ENCODE data around the gene EIF4B.

Gene EIF4B

GRCh38 chr12:53057816-53058500 is 51.7 kb downstream of the EIF4B start:
- no peaks in the 10 kb centered on the region for H3K36me3 ChIP-seq (ENCODE audit: control insufficient read depth in 4 of 4, insufficient read depth in 4 of 4, low read length in 3 of 4)
- no peak for DNase-seq
- no peaks in the 10 kb centered on the region for H3K27me3 ChIP-seq (replicated peaks in 2 of 5; ENCODE audit: control insufficient read depth in 4 of 5, insufficient read depth in 5 of 5, low read length in 4 of 5)
- ChIA-PET POLR2A (no interaction called here), CTCF (interaction anchor here (1.0 to 4.2 kb wide), 6 partner anchors 9 to 103 kb away, joined by 3 to 23 read pairs (median 4); no protein-coding TSS in a partner anchor)
- no peak overlapping the region for H3K4me3 ChIP-seq (ENCODE audit: control insufficient read depth in 1 of 7, extremely low read depth in 1 of 7, insufficient read depth in 4 of 7, low read depth in 2 of 7, low read length in 6 of 7)
- no peak overlapping the region for H3K27ac ChIP-seq (ENCODE audit: insufficient read depth in 1 of 2, low read depth in 1 of 2, low read length in 2 of 2, poor library complexity in 1 of 2, severe bottlenecking in 2 of 2)
- H3K9me3 ChIP-seq (ENCODE audit: control extremely low read depth in 1 of 5, control insufficient read depth in 4 of 5, insufficient read depth in 2 of 5, low read depth in 1 of 5, low read length in 4 of 5), result no peaks in the 10 kb centered on the region
- 98% methylated on average over 13 of the region's 13 CpGs for WGBS (ENCODE audit: insufficient coverage)
- peaks cover 0 to 12% (median 8%) of the 10 kb centered on the region in 4 experiments for H3K4me1 ChIP-seq (ENCODE audit: control extremely low read depth in 1 of 4, control insufficient read depth in 4 of 4, insufficient read depth in 4 of 4, low read length in 3 of 4)

DNA sequence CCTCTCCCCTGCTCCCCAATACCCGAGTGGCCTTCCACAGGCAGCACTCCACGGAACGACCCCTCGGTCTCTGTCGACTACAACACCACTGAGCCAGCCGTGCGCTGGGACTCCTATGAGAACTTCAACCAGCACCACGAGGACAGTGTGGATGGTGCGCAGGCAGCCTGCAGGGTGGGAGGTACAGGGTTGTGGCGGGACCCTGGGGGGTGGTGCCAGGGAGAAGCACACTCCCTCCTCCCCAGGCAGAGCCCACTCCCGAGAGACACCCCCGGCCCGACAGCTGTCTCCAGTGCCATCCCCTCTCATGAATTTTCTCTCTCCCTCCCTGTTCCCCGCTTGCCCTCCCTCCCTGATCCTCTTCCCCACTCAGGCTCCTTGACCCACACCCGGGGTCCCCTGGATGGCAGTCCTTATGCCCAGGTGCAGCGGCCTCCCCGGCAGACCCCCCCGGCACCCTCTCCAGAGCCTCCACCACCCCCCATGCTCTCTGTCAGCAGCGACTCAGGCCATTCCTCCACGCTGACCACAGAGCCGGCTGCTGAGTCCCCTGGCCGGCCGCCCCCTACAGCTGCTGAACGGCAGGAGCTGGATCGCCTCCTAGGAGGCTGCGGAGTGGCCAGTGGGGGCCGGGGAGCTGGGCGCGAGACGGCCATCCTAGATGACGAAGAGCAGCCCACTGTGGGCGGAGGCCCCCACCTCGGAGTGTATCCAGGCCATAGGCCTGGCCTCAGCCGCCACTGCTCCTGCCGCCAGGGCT is 52.6 kb downstream of the EIF4B start:
- no peaks in the 10 kb centered on the region for H3K27me3 ChIP-seq (replicated peaks in 2 of 5; ENCODE audit: control insufficient read depth in 4 of 5, insufficient read depth in 5 of 5, low read length in 4 of 5)
- H3K9me3 ChIP-seq (ENCODE audit: control extremely low read depth in 1 of 5, control insufficient read depth in 4 of 5, insufficient read depth in 2 of 5, low read depth in 1 of 5, low read length in 4 of 5), result no peaks in the 10 kb centered on the region
- ChIA-PET CTCF (interaction anchor here (0.7 to 2.0 kb wide), 3 partner anchors 8 to 25 kb away, joined by 3 to 11 read pairs (median 5); no protein-coding TSS in a partner anchor), POLR2A (no interaction called here)
- peaks cover 0 to 2% (median under 1%) of the 10 kb centered on the region in 4 experiments for H3K36me3 ChIP-seq (ENCODE audit: control insufficient read depth in 4 of 4, insufficient read depth in 4 of 4, low read length in 3 of 4)
- H3K4me3 ChIP-seq (ENCODE audit: control insufficient read depth in 1 of 7, extremely low read depth in 1 of 7, insufficient read depth in 4 of 7, low read depth in 2 of 7, low read length in 6 of 7), result no peak overlapping the region
- H3K27ac ChIP-seq (ENCODE audit: insufficient read depth in 1 of 2, low read depth in 1 of 2, low read length in 2 of 2, poor library complexity in 1 of 2, severe bottlenecking in 2 of 2), result no peak overlapping the region
- H3K4me1 ChIP-seq (ENCODE audit: control extremely low read depth in 1 of 4, control insufficient read depth in 4 of 4, insufficient read depth in 4 of 4, low read length in 3 of 4), result peaks cover 0 to 6% (median 4%) of the 10 kb centered on the region in 4 experiments
- no peak for DNase-seq
- 93% methylated on average over 28 of the region's 35 CpGs for whole genome bisulfite sequencing (ENCODE audit: insufficient coverage)

- H3K27ac ChIP-seq (ENCODE audit: insufficient read depth in 1 of 2, low read depth in 1 of 2, low read length in 2 of 2, poor library complexity in 1 of 2, severe bottlenecking in 2 of 2), result no peak overlapping the region
- POLR2A ChIA-PET, result no interaction called here
These were observed 53.3 kb downstream of the EIF4B start for GRCh38 chr12:53059434-53060063.

DNA sequence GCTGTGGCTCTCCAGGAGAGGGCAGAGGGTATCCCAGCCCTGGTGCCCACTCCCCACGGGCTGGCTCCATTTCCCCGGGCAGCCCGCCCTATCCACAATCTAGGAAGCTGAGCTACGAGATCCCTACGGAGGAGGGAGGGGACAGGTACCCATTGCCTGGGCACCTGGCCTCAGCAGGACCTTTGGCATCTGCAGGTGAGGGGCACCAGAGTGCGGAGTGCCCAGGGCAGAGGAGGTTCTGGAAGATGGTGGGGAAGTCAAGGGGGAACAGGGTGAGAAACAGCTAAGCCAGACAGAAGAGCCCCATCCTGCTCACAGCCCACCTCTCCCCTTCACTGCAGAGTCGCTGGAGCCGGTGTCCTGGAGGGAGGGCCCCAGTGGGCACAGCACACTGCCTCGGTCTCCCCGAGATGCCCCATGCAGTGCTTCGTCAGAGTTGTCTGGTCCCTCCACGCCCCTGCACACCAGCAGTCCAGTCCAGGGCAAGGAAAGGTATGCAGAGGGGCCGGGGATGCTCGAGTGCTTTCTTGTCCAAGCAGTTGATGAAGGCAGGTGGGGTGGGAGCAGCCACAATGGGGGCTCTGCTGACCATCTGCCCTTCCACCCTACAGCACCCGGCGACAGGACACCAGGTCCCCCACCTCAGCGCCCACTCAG is 53.9 kb downstream of the EIF4B start:
- peaks cover 0 to 13% (median 5%) of the 10 kb centered on the region in 4 experiments for H3K36me3 ChIP-seq (ENCODE audit: control insufficient read depth in 4 of 4, insufficient read depth in 4 of 4, low read length in 3 of 4)
- ChIA-PET POLR2A (no interaction called here), CTCF (interaction anchor here (0.7 to 17.4 kb wide), 4 partner anchors 9 to 37 kb away, joined by 3 to 361 read pairs (median 4); partner anchors contain the start of genes IGFBP6 and SOAT2)
- H3K9me3 ChIP-seq (ENCODE audit: control extremely low read depth in 1 of 5, control insufficient read depth in 4 of 5, insufficient read depth in 2 of 5, low read depth in 1 of 5, low read length in 4 of 5), result no peaks in the 10 kb centered on the region
- H3K4me1 ChIP-seq (ENCODE audit: control extremely low read depth in 1 of 4, control insufficient read depth in 4 of 4, insufficient read depth in 4 of 4, low read length in 3 of 4), result no peaks in the 10 kb centered on the region
- DNase-seq, result no peak
- WGBS (ENCODE audit: insufficient coverage), result 94% methylated on average over 12 of the region's 17 CpGs
- H3K27me3 ChIP-seq (replicated peaks in 2 of 5; ENCODE audit: control insufficient read depth in 4 of 5, insufficient read depth in 5 of 5, low read length in 4 of 5), result no peaks in the 10 kb centered on the region
- no peak overlapping the region for H3K4me3 ChIP-seq (ENCODE audit: control insufficient read depth in 1 of 7, extremely low read depth in 1 of 7, insufficient read depth in 4 of 7, low read depth in 2 of 7, low read length in 6 of 7)
- no peak overlapping the region for H3K27ac ChIP-seq (ENCODE audit: insufficient read depth in 1 of 2, low read depth in 1 of 2, low read length in 2 of 2, poor library complexity in 1 of 2, severe bottlenecking in 2 of 2)

More at GRCh38 chr12:53059434-53060063, 53.3 kb downstream of the EIF4B start:
- Histone ChIP-seq H3K9me3 (ENCODE audit: control extremely low read depth in 1 of 5, control insufficient read depth in 4 of 5, insufficient read depth in 2 of 5, low read depth in 1 of 5, low read length in 4 of 5) (no peaks in the 10 kb centered on the region), H3K36me3 (ENCODE audit: control insufficient read depth in 4 of 4, insufficient read depth in 4 of 4, low read length in 3 of 4) (peaks cover 0 to 8% (median 3%) of the 10 kb centered on the region in 4 experiments), H3K4me1 (ENCODE audit: control extremely low read depth in 1 of 4, control insufficient read depth in 4 of 4, insufficient read depth in 4 of 4, low read length in 3 of 4) (peaks cover 0 to 1% (median under 1%) of the 10 kb centered on the region in 4 experiments), H3K4me3 (ENCODE audit: control insufficient read depth in 1 of 7, extremely low read depth in 1 of 7, insufficient read depth in 4 of 7, low read depth in 2 of 7, low read length in 6 of 7) (no peak overlapping the region), H3K27me3 (replicated peaks in 2 of 5; ENCODE audit: control insufficient read depth in 4 of 5, insufficient read depth in 5 of 5, low read length in 4 of 5) (no peaks in the 10 kb centered on the region)
- DNase-seq, result no peak
- CTCF ChIA-PET, result interaction anchor here (0.7 to 17.4 kb wide), 4 partner anchors 16 to 38 kb away, joined by 3 to 361 read pairs (median 4); partner anchors contain the start of genes IGFBP6 and SOAT2
- WGBS (ENCODE audit: insufficient coverage), result 94% methylated on average over 23 of the region's 24 CpGs

DNA sequence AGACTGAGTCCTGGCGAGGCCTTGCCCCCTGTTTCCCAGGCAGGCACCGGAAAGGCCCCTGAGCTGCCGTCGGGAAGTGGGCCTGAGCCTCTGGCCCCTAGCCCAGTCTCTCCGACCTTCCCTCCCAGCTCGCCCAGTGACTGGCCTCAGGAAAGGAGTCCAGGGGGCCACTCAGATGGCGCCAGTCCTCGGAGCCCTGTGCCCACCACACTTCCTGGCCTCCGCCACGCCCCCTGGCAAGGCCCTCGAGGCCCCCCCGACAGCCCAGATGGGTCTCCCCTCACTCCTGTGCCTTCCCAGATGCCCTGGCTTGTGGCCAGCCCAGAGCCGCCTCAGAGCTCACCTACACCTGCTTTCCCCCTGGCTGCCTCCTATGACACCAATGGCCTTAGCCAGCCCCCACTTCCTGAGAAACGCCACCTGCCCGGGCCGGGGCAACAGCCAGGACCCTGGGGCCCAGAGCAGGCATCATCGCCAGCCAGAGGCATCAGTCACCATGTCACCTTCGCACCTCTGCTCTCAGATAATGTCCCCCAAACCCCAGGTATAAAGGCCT is 54.5 kb downstream of the EIF4B start:
- DNase-seq, result no peak
- ChIA-PET CTCF (interaction anchor here (0.7 to 17.4 kb wide), 8 partner anchors 9 to 36 kb away, joined by 3 to 361 read pairs (median 6); partner anchors contain the start of genes IGFBP6, SOAT2 and SPRYD3), POLR2A (no interaction called here)
- Histone ChIP-seq H3K4me3 (ENCODE audit: control insufficient read depth in 1 of 7, extremely low read depth in 1 of 7, insufficient read depth in 4 of 7, low read depth in 2 of 7, low read length in 6 of 7) (no peak overlapping the region), H3K9me3 (ENCODE audit: control extremely low read depth in 1 of 5, control insufficient read depth in 4 of 5, insufficient read depth in 2 of 5, low read depth in 1 of 5, low read length in 4 of 5) (no peaks in the 10 kb centered on the region), H3K27me3 (replicated peaks in 2 of 5; ENCODE audit: control insufficient read depth in 4 of 5, insufficient read depth in 5 of 5, low read length in 4 of 5) (no peaks in the 10 kb centered on the region), H3K4me1 (ENCODE audit: control extremely low read depth in 1 of 4, control insufficient read depth in 4 of 4, insufficient read depth in 4 of 4, low read length in 3 of 4) (no peaks in the 10 kb centered on the region), H3K36me3 (ENCODE audit: control insufficient read depth in 4 of 4, insufficient read depth in 4 of 4, low read length in 3 of 4) (peaks cover 0 to 19% (median 8%) of the 10 kb centered on the region in 4 experiments), H3K27ac (ENCODE audit: insufficient read depth in 1 of 2, low read depth in 1 of 2, low read length in 2 of 2, poor library complexity in 1 of 2, severe bottlenecking in 2 of 2) (no peak overlapping the region)
- 85% methylated on average over 17 of the region's 18 CpGs for WGBS (ENCODE audit: insufficient coverage)

- Histone ChIP-seq H3K4me1 (ENCODE audit: control extremely low read depth in 1 of 4, control insufficient read depth in 4 of 4, insufficient read depth in 4 of 4, low read length in 3 of 4) (no peaks in the 10 kb centered on the region), H3K4me3 (ENCODE audit: control insufficient read depth in 1 of 7, extremely low read depth in 1 of 7, insufficient read depth in 4 of 7, low read depth in 2 of 7, low read length in 6 of 7) (no peak overlapping the region), H3K27ac (ENCODE audit: insufficient read depth in 1 of 2, low read depth in 1 of 2, low read length in 2 of 2, poor library complexity in 1 of 2, severe bottlenecking in 2 of 2) (no peak overlapping the region), H3K9me3 (ENCODE audit: control extremely low read depth in 1 of 5, control insufficient read depth in 4 of 5, insufficient read depth in 2 of 5, low read depth in 1 of 5, low read length in 4 of 5) (no peaks in the 10 kb centered on the region), H3K27me3 (replicated peaks in 2 of 5; ENCODE audit: control insufficient read depth in 4 of 5, insufficient read depth in 5 of 5, low read length in 4 of 5) (no peaks in the 10 kb centered on the region), H3K36me3 (ENCODE audit: control insufficient read depth in 4 of 4, insufficient read depth in 4 of 4, low read length in 3 of 4) (peaks cover 2 to 19% (median 10%) of the 10 kb centered on the region in 4 experiments)
- POLR2A ChIA-PET, result no interaction called here
- 89% methylated on average over 3 of the region's 5 CpGs for WGBS (ENCODE audit: insufficient coverage)
- CTCF ChIA-PET, result interaction anchor here (0.8 to 17.4 kb wide), 9 partner anchors 9 to 136 kb away, joined by 3 to 361 read pairs (median 6); partner anchors contain the start of genes IGFBP6, SOAT2 and SPRYD3
- DNase-seq, result no peak
These were observed 55.3 kb downstream of the EIF4B start for GRCh38 chr12:53061404-53062010.
